Breast epithelium (tissue), 4 donors: ENCODE data around the gene SPACA5. TPM values are rescaled to one million over a fixed set of nuclear protein-coding genes. Genes with fewer than 3 reads are reported as not detected.

Experiments
- DNase-seq, 2 donors: peaks; one replicate each; pipeline ENCODE4 v3.0.0-alpha.2; 2019; ENCODE audit warnings: low spot score in 2 of 2
- H3K27ac ChIP-seq, 2 donors: fragments of 200-600 bp; sonication (generic) in 1 of 2; one replicate each; pipeline ENCODE4 v1.5.1; 2016 to 2019; ENCODE audit warnings: mild to moderate bottlenecking in 1 of 2
- H3K27me3 ChIP-seq, 2 donors: fragments of 200-600 bp; sonication (generic) in 1 of 2; one replicate each; pipeline versions ENCODE4 v1.5.1 to v1.6.0; 2017 to 2019; ENCODE audit warnings: control low read depth in 1 of 2, mild to moderate bottlenecking in 1 of 2
- H3K36me3 ChIP-seq: fragments of 200-600 bp; one replicate; pipeline ENCODE4 v1.5.1; 2019
- H3K4me1 ChIP-seq, 2 donors: fragments of 200-600 bp; sonication (generic); one replicate each; pipeline ENCODE4 v1.5.1; 2016 to 2019; ENCODE audit warnings: control low read depth in 1 of 2
- H3K4me3 ChIP-seq, 3 donors: fragments of 200-600 bp; sonication (generic); 1 replicate in 2 of 3; 2 replicates in 1 of 3; pipeline ENCODE4 v1.5.1; 2016 to 2019; ENCODE audit warnings: mild to moderate bottlenecking in 3 of 3, moderate library complexity in 2 of 3
- H3K9me3 ChIP-seq, 2 donors: fragments of 200-600 bp; sonication (generic) in 1 of 2; one replicate each; pipeline ENCODE4 v1.5.1; 2016 to 2019; ENCODE audit warnings: control low read depth in 1 of 2
- POLR2A ChIP-seq: fragments of 450-650 bp; IDR thresholded peaks from one replicate; pipeline ENCODE4 v1.6.1; 2016; ENCODE audit warnings: antibody characterized with exemption, mild to moderate bottlenecking, moderate library complexity
- POLR2AphosphoS5 ChIP-seq, 3 donors: sonication (generic); formaldehyde crosslinking; IDR thresholded peaks; one replicate each; pipeline ENCODE4 v1.6.1; 2017; ENCODE audit warnings: antibody characterized with exemption in 3 of 3
- intact Hi-C: fragments of 100-400 bp; cut with DNase I; formaldehyde crosslinking; loops from one replicate; pipeline ENCODE4 v1.15.1; 2023; ENCODE audit warnings: low total_unique reads
- total RNA-seq, 3 donors: library from RNA; depleted of rRNA; stranded (reverse); fragments of >200 nt; gene quantifications; one replicate each; pipeline ENCODE4 v1.1.0, GENCODE V29; 2016
- TF ChIP-seq, protein P1 (sequence below), 3 donors: fragments of 450-650 bp; IDR thresholded peaks; one replicate each; pipeline ENCODE4 v1.5.1; 2016 to 2017; ENCODE audit warnings: antibody characterized with exemption in 3 of 3, mild to moderate bottlenecking in 3 of 3, moderate library complexity in 3 of 3

SPACA5 gene
- total RNA-seq, 3 donors from 2014 or later = not detected

DNA sequence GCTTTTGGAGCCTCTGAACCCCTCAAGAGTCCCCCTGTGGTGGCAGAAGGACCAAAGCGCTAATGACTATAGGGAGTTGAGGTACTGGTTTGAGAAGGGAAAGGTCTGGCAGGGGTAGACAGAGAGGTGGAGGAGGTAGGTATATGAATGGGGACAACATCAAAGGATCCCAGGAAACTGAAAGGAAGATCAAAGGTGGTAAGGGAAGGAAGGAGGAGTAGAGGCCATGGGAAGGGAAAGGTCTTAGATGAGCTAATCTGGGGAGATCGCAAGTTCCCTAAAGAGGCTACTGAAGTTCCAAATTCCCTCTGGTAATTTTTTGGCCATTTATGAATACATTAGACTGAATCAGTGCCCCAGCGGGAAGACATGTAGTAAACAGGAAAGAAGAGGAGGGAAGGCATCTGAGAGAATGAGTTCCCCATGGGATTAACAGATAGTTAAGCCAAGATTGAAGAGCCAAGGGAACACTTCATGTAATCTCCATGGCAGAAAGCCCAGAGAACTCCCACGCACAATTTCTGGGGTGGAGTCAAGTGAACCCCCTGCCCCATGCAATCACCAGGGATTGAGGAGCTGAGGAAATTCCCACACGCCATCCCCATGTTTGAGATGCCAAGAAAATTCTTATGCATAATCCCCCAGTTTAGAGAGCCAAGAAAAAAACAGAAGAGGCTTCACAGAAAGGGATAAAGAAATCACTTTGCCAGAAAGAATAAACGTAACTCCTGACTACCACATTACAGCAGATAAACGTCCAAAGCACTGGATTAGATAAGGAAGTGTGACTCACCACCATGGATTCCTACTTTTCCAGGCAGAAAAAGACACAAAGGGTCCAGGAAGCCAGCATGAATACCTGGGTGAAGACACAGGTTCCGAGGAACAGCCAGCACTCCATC, 38.9 kb downstream of the SPACA5 start:
- no peak overlapping the region for H3K4me3 ChIP-seq
- no peak for DNase-seq
- intact Hi-C loops = no loop called here

DNA sequence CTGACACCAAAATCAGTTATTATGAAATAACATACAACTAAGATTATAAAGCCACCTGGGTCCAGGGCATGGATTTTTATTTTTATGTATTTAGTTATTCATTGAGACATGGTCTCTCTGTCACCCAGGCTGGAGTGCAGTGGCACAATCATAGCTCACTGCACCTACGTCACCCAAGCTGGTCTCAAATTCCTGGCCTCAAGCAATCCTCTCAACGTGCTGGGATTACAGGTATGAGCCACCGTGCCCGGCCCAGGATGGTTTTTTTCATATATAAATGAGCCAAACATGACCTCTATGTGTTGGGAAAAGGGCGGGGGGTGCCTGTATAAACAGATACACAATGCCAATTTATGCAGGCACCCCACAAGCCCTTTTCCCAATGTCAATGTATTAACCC, 40.1 kb downstream of the SPACA5 start:
- H3K36me3 ChIP-seq = no peaks in the 10 kb centered on the region
- no peak for TF ChIP-seq POLR2A
- no peak for TF ChIP-seq POLR2AphosphoS5 (IDR thresholded peaks at IDR 0.05)
- TF ChIP-seq, protein P1, sequence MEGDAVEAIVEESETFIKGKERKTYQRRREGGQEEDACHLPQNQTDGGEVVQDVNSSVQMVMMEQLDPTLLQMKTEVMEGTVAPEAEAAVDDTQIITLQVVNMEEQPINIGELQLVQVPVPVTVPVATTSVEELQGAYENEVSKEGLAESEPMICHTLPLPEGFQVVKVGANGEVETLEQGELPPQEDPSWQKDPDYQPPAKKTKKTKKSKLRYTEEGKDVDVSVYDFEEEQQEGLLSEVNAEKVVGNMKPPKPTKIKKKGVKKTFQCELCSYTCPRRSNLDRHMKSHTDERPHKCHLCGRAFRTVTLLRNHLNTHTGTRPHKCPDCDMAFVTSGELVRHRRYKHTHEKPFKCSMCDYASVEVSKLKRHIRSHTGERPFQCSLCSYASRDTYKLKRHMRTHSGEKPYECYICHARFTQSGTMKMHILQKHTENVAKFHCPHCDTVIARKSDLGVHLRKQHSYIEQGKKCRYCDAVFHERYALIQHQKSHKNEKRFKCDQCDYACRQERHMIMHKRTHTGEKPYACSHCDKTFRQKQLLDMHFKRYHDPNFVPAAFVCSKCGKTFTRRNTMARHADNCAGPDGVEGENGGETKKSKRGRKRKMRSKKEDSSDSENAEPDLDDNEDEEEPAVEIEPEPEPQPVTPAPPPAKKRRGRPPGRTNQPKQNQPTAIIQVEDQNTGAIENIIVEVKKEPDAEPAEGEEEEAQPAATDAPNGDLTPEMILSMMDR (IDR thresholded peaks at IDR 0.05) = no peak
- peaks cover 0 to 29% of the 10 kb centered on the region in 2 donors for H3K27me3 ChIP-seq
- no peaks in the 10 kb centered on the region for H3K4me1 ChIP-seq
- DNase-seq = no peak
- intact Hi-C loops = no loop called here
- H3K27ac ChIP-seq = peak overlapping the region in 1 of 2 donors; percentile 35
- H3K4me3 ChIP-seq = no peak overlapping the region
- no peaks in the 10 kb centered on the region for H3K9me3 ChIP-seq

More for the DNA sequence above, 38.9 kb downstream of the SPACA5 start:
- H3K27ac ChIP-seq = peak overlapping the region; percentile 23 to 35
- no peaks in the 10 kb centered on the region for H3K9me3 ChIP-seq
- TF ChIP-seq, protein P1 (IDR thresholded peaks at IDR 0.05) = no peak
- no peaks in the 10 kb centered on the region for H3K36me3 ChIP-seq
- H3K27me3 ChIP-seq = peaks cover 0 to 29% of the 10 kb centered on the region in 2 donors
- H3K4me1 ChIP-seq = no peaks in the 10 kb centered on the region

DNA sequence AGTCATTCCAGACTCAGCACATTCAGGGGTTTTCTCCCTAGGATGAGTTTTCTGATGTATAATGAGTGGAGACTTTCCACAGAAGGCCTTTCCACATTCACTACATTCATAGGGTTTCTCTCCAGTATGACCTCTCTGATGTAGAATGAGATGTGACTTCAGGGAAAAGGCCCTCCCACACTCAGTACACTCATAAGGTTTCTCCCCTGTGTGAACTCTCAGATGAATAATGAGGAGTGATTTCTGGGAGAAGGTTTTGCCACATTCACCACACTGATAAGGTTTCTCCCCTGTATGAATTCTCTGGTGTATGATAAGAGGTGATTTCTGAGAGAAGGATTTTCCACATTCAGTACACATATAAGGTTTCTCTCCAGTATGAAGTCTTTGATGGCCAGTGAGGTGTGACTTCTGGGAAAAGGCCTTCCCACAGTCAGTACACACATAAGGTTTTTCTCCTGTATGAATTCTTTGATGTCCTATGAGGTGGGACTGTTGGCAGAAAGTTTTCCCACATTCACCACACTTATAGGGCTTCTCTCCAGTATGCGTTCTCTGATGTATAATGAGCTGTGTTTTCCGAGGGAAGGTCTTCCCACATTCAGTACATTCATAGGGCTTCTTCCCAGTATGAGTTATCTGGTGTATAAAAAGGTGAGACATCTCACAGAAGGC, 52.0 kb downstream of the SPACA5 start:
- intact Hi-C loops = no loop called here
- no peak for TF ChIP-seq POLR2AphosphoS5 (IDR thresholded peaks at IDR 0.05)
- TF ChIP-seq, protein P1 (IDR thresholded peaks at IDR 0.05) = no peak
- no peak for TF ChIP-seq POLR2A
- H3K4me3 ChIP-seq = no peak overlapping the region
- H3K36me3 ChIP-seq = peaks cover 4% of the 10 kb centered on the region
- no peak for DNase-seq
- no peak overlapping the region for H3K27ac ChIP-seq
- H3K4me1 ChIP-seq = no peaks in the 10 kb centered on the region
- H3K27me3 ChIP-seq = peaks cover 0 to 3% of the 10 kb centered on the region in 2 donors
- H3K9me3 ChIP-seq = peaks cover 8 to 51% of the 10 kb centered on the region in 2 donors

DNA sequence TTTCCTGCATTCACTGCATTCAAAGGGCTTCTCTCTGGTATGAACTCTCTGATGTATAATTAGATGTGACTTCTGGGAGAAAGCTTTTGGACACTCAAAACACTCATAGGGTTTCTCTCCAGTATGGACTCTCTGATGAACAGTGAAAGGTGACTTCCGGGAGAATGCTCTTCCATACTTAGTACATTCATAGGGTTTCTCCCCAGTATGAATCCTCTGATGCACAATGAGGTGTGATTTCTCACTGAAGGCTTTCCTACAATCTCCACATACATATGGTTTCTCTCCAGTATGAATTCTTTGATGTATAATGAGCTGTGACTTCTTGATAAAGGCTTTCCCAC, 52.5 kb downstream of the SPACA5 start:
- TF ChIP-seq POLR2A = no peak
- TF ChIP-seq, protein P1 (IDR thresholded peaks at IDR 0.05) = no peak
- TF ChIP-seq POLR2AphosphoS5 (IDR thresholded peaks at IDR 0.05) = no peak
- intact Hi-C loops = no loop called here
- no peak for DNase-seq
- H3K4me1 ChIP-seq = no peaks in the 10 kb centered on the region
- H3K4me3 ChIP-seq = no peak overlapping the region
- peaks cover 4% of the 10 kb centered on the region for H3K36me3 ChIP-seq
- no peak overlapping the region for H3K27ac ChIP-seq
- H3K27me3 ChIP-seq = peaks cover 0 to 3% of the 10 kb centered on the region in 2 donors
- H3K9me3 ChIP-seq = peaks cover 8 to 51% of the 10 kb centered on the region in 2 donors

Other genes starting within 250 kb of the SPACA5 start
- gene ZNF81, start 170.1 kb upstream of the SPACA5 start, total RNA-seq = 10 to 100 TPM in 2 of 3 donors, 1 to 10 TPM in 1; 6.4 to 11.1 (median 10.2) TPM
- gene ZNF182, start 3.0 kb upstream of the SPACA5 start, total RNA-seq = 1 to 10 TPM; 4.5 to 7.2 (median 6.9) TPM
- gene ZNF630, start 64.7 kb downstream of the SPACA5 start, total RNA-seq = 1 to 10 TPM; 2.2 to 8.0 (median 6.6) TPM
- not detected for gene SPACA5B, start 123.6 kb downstream of the SPACA5 start, total RNA-seq
- gene SSX5, start 189.8 kb downstream of the SPACA5 start, total RNA-seq = not detected
- not detected for gene SSX1, start 248.4 kb downstream of the SPACA5 start, total RNA-seq